NCI-H2107 treated with DMSO at 0.1 percent for 48 hours (cell line): ENCODE data around the gene PRSS21.

Experiments used
- DNase-seq: peaks from one replicate; lab custom pipeline; 2025; ENCODE audit not compliant: unreplicated experiment; lab: John Stamatoyannopoulos, UW

The PRSS21 gene

GRCh38 chr16:2822496-2822895 is 5.5 kb downstream of the PRSS21 start:
- no peak for DNase-seq

- DNase-seq = no peak
Measured at GRCh38 chr16:2824626-2825025, 7.6 kb downstream of the PRSS21 start.

- DNase-seq = no peak
Measured at GRCh38 chr16:2825049-2825742, 8.2 kb downstream of the PRSS21 start.

- DNase-seq = no peak
Measured at GRCh38 chr16:2825906-2826305, 8.9 kb downstream of the PRSS21 start.

- DNase-seq = no peak
Measured at GRCh38 chr16:2826591-2827373, 9.7 kb downstream of the PRSS21 start.

GRCh38 chr16:2827374-2827791 is 10.3 kb downstream of the PRSS21 start:
- no peak for DNase-seq

GRCh38 chr16:2827831-2828520 is 10.9 kb downstream of the PRSS21 start:
- no peak for DNase-seq

- DNase-seq = no peak
Measured at GRCh38 chr16:2828521-2828840, 11.4 kb downstream of the PRSS21 start.

- no peak for DNase-seq
Measured at GRCh38 chr16:2828876-2829430, 11.9 kb downstream of the PRSS21 start.

GRCh38 chr16:2829501-2830354 is 12.7 kb downstream of the PRSS21 start, which contains the start of gene ZG16B:
Gene ZG16B, plus strand, starts transcription at chr16:2830303. Its CDS starts 139 bp downstream, at chr16:2830442.
- no peak for DNase-seq

- DNase-seq = no peak
Measured at GRCh38 chr16:2830355-2830695, 13.3 kb downstream of the PRSS21 start.

- DNase-seq = no peak
Measured at GRCh38 chr16:2831203-2831602, 14.2 kb downstream of the PRSS21 start.

GRCh38 chr16:2833776-2834175 is 16.7 kb downstream of the PRSS21 start:
- no peak for DNase-seq

- DNase-seq = no peak
Measured at GRCh38 chr16:2834968-2835367, 17.9 kb downstream of the PRSS21 start.

GRCh38 chr16:2835638-2836493 is 18.8 kb downstream of the PRSS21 start:
- no peak for DNase-seq

GRCh38 chr16:2836646-2837508 is 19.8 kb downstream of the PRSS21 start:
- no peak for DNase-seq

- DNase-seq = no peak
Measured at GRCh38 chr16:2838928-2839327, 21.9 kb downstream of the PRSS21 start.

- DNase-seq = no peak
Measured at GRCh38 chr16:2839650-2840450, 22.8 kb downstream of the PRSS21 start.
